Keratinocyte (primary cell): ENCODE results near the gene SASH1. TPM values are rescaled to one million over a fixed set of nuclear protein-coding genes. Genes with fewer than 3 reads are reported as not detected.

Experiments
- DNase-seq: peaks from one replicate; pipeline ENCODE4 v3.0.0-alpha.2; 2011; ENCODE audit warnings: low read depth, missing footprints, low spot score
- FAIRE-seq: peaks from 2 replicates; lab custom pipeline; 2011; peaks lifted over from hg19 to GRCh38; lab: Jason Lieb, UNC
- H2AFZ ChIP-seq: 2 replicates; pipeline ENCODE4 v1.6.0; 2012; ENCODE audit warnings: low read length, control low read depth, inconsistent platforms; ENCODE audit not compliant: control insufficient read depth
- H3K27ac ChIP-seq: 2 replicates; pipeline ENCODE4 v1.5.1; 2011; ENCODE audit warnings: low read length; ENCODE audit not compliant: control insufficient read depth, insufficient read depth
- H3K27me3 ChIP-seq: 3 replicates; pipeline ENCODE4 v1.6.0; 2011; ENCODE audit warnings: low read length; ENCODE audit not compliant: control insufficient read depth, insufficient read depth; ENCODE audit errors: extremely low read depth
- H3K36me3 ChIP-seq, 2 experiments: 2 replicates in 1 of 2; 3 replicates in 1 of 2; pipeline ENCODE4 v1.5.1; 2011; ENCODE audit warnings: low read length in 2 of 2, mild to moderate bottlenecking in 1 of 2; ENCODE audit not compliant: control insufficient read depth in 2 of 2, insufficient read depth in 2 of 2; ENCODE audit errors: extremely low read depth in 1 of 2
- H3K4me1 ChIP-seq: 3 replicates; pipeline ENCODE4 v1.5.1; 2011; ENCODE audit warnings: low read length; ENCODE audit not compliant: control insufficient read depth, insufficient read depth; ENCODE audit errors: extremely low read depth
- H3K4me2 ChIP-seq: 3 replicates; pipeline ENCODE4 v1.6.0; 2011; ENCODE audit warnings: low read depth, low read length; ENCODE audit not compliant: control insufficient read depth, insufficient read depth; ENCODE audit errors: extremely low read depth
- H3K4me3 ChIP-seq, 3 experiments: fragments of 200-600 bp in 1 of 3; sonication (generic) in 1 of 3; 2 replicates in 2 of 3; 3 replicates in 1 of 3; pipeline ENCODE4 v1.5.1; 2011 to 2016; ENCODE audit warnings: low read length in 3 of 3, mild to moderate bottlenecking in 3 of 3, control low read depth in 2 of 3, inconsistent platforms in 1 of 3, low read depth in 1 of 3, mixed read lengths in 1 of 3, mixed run types in 1 of 3, moderate library complexity in 1 of 3; ENCODE audit not compliant: control insufficient read depth in 2 of 3, insufficient read depth in 2 of 3; ENCODE audit errors: extremely low read depth in 1 of 3
- H3K79me2 ChIP-seq: 2 replicates; pipeline ENCODE4 v1.6.0; 2012; ENCODE audit warnings: low read length; ENCODE audit not compliant: control insufficient read depth, insufficient read depth
- H3K9ac ChIP-seq: 3 replicates; pipeline ENCODE4 v1.6.0; 2011; ENCODE audit warnings: low read length; ENCODE audit not compliant: control insufficient read depth, insufficient read depth; ENCODE audit errors: extremely low read depth
- H3K9me1 ChIP-seq: 3 replicates; pipeline ENCODE4 v1.6.0; 2011; ENCODE audit warnings: low read length; ENCODE audit not compliant: control insufficient read depth, insufficient read depth; ENCODE audit errors: extremely low read depth
- H3K9me3 ChIP-seq: 2 replicates; pipeline ENCODE4 v1.5.1; 2012; ENCODE audit warnings: low read depth, low read length; ENCODE audit not compliant: control insufficient read depth
- H4K20me1 ChIP-seq: 3 replicates; pipeline ENCODE4 v1.6.0; 2011; ENCODE audit warnings: low read length; ENCODE audit not compliant: control insufficient read depth, insufficient read depth; ENCODE audit errors: extremely low read depth
- CTCF ChIP-seq, 3 experiments: IDR thresholded peaks in 1 of 3; conservative IDR thresholded peaks in 1 of 3; optimal IDR thresholded peaks in 1 of 3; 2 replicates in 2 of 3; 3 replicates in 1 of 3; pipeline versions ENCODE3 to v1.5.1; 2011; ENCODE audit warnings: low read length in 3 of 3, mild to moderate bottlenecking in 3 of 3, moderate library complexity in 2 of 3, control low read depth in 1 of 3, inconsistent platforms in 1 of 3; ENCODE audit not compliant: insufficient read depth in 2 of 3; ENCODE audit errors: extremely low read depth in 1 of 3
- EZH2 ChIP-seq: IDR thresholded peaks from one replicate; pipeline ENCODE4 v1.6.1; 2012; ENCODE audit warnings: inconsistent platforms, mild to moderate bottlenecking, low read length, moderate library complexity
- dilution Hi-C: fragments of 300-500 bp; cut with MboI; formaldehyde crosslinking; loops from one replicate; pipeline ENCODE4 v1.7.0; 2020; ENCODE audit warnings: low sequenced_read_pairs; ENCODE audit not compliant: extremely low pct_ligation_motif_present
- polyA plus RNA-seq, 5 experiments: library from polyadenylated mRNA; depleted of rRNA in 3 of 5; stranded (reverse) in 3 of 5; stranded (forward) in 1 of 5; unstranded in 1 of 5; fragments of >200 nt; gene quantifications; 1 replicate in 1 of 5; 2 replicates in 3 of 5; 3 replicates in 1 of 5; pipeline versions ENCODE4 v1.2.1 to v1.2.3, GENCODE V29; 2011 to 2012; ENCODE audit warnings: missing spikeins in 2 of 5, low read depth in 1 of 5, low replicate concordance in 1 of 5

SASH1 gene
- polyA plus RNA-seq, 1 donor (not counting 4 experiments of a cell fraction or from before 2014, with no cell fraction given) = 4.4 TPM

- Histone ChIP-seq H3K9me3 (no peaks in the 10 kb centered on the region), H3K79me2 (no peaks in the 10 kb centered on the region), H3K27ac (no peak overlapping the region), H3K4me1 (peaks cover 20% of the 10 kb centered on the region), H3K36me3 (no peaks in the 10 kb centered on the region), H3K9ac (no peak overlapping the region), H4K20me1 (no peaks in the 10 kb centered on the region), H2AFZ (no peak overlapping the region), H3K4me3 (no peak overlapping the region), H3K9me1 (no peaks in the 10 kb centered on the region), H3K27me3 (no peaks in the 10 kb centered on the region), H3K4me2 (no peak overlapping the region)
- TF ChIP-seq CTCF (optimal IDR thresholded peaks at IDR 0.05 in 1 of 3, IDR thresholded peaks at IDR 0.05 in 1 of 3, conservative IDR thresholded peaks at IDR 0.05 in 1 of 3; ENCODE audit: extremely low read depth in 1 of 3, insufficient read depth in 2 of 3, low read length in 3 of 3) (no peak), EZH2 (no peak)
- dilution Hi-C loops = no loop called here
- FAIRE-seq (no peak), DNase-seq (no peak)
Measured at GRCh38 chr6:148348778-148349177, 6.1 kb downstream of the SASH1 start.

DNA sequence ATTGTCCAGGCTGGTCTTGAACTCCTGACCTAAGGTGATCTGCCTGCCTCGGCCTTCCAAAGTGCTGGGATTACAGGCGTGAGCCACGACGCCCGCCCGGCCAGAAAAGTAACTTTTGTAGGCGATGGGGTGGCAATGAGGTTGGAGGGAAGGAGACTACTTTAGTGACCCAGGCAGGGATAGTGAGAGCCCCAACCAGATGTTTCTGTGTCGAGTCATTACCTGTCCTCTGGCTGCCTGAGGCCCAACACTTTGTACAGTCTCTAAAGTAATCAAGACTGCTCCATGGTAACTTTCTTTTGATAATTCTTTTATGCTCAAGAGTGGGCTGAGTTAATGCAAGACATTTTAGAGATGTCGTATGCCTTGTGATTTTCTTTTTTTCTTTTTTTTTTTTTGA, 6.8 kb downstream of the SASH1 start:
- H3K4me1 ChIP-seq = peaks cover 15% of the 10 kb centered on the region

More for the DNA sequence above, 6.8 kb downstream of the SASH1 start:
- Histone ChIP-seq H3K27ac (no peak overlapping the region), H3K27me3 (no peaks in the 10 kb centered on the region), H3K4me2 (no peak overlapping the region), H3K36me3 (no peaks in the 10 kb centered on the region), H2AFZ (no peak overlapping the region), H3K9me3 (no peaks in the 10 kb centered on the region), H4K20me1 (no peaks in the 10 kb centered on the region), H3K79me2 (no peaks in the 10 kb centered on the region), H3K9me1 (no peaks in the 10 kb centered on the region), H3K9ac (no peak overlapping the region), H3K4me3 (no peak overlapping the region)
- DNase-seq = no peak
- dilution Hi-C loops = no loop called here
- TF ChIP-seq EZH2 = no peak
- TF ChIP-seq CTCF (optimal IDR thresholded peaks at IDR 0.05 in 1 of 3, IDR thresholded peaks at IDR 0.05 in 1 of 3, conservative IDR thresholded peaks at IDR 0.05 in 1 of 3; ENCODE audit: extremely low read depth in 1 of 3, insufficient read depth in 2 of 3, low read length in 3 of 3) = no peak
- no peak for FAIRE-seq
